Small intestine (tissue), 7 donors: ENCODE results near the gene NFE2L1. TPM values are rescaled to one million over a fixed set of nuclear protein-coding genes. Genes with fewer than 3 reads are reported as not detected.
"Not testable (repeated sequence)": the region's sequence is repeated elsewhere in the genome, so short reads cannot be mapped to it uniquely, and the experiment has no call there.

Experiments
- DNase-seq, 2 donors: peaks; one replicate each; pipeline versions ENCODE4 v3.0.0 to v3.0.0-alpha.2; 2013
- FAIRE-seq: peaks from 2 replicates; lab custom pipeline; 2012; peaks lifted over from hg19 to GRCh38; lab: Jason Lieb, UNC
- H3K27ac ChIP-seq, 3 donors: one replicate each; pipeline ENCODE4 v1.5.1; 2013; ENCODE audit warnings: low read length in 2 of 3, mild to moderate bottlenecking in 2 of 3, control low read depth in 1 of 3, inconsistent platforms in 1 of 3, low read depth in 1 of 3, moderate library complexity in 1 of 3
- H3K27me3 ChIP-seq, 3 donors: one replicate each; pipeline ENCODE4 v1.6.1; 2013; ENCODE audit warnings: low read length in 3 of 3, inconsistent platforms in 1 of 3; ENCODE audit not compliant: control insufficient read depth in 3 of 3, insufficient read depth in 3 of 3
- H3K36me3 ChIP-seq, 3 donors: one replicate each; pipeline ENCODE4 v1.6.1; 2013; ENCODE audit warnings: low read length in 3 of 3, inconsistent platforms in 1 of 3, low read depth in 1 of 3, mild to moderate bottlenecking in 1 of 3, moderate library complexity in 1 of 3; ENCODE audit not compliant: control insufficient read depth in 3 of 3, insufficient read depth in 2 of 3
- H3K4me1 ChIP-seq, 3 donors: one replicate each; pipeline ENCODE4 v1.6.1; 2013; ENCODE audit warnings: low read length in 2 of 3, inconsistent platforms in 1 of 3, low read depth in 1 of 3, mild to moderate bottlenecking in 1 of 3, moderate library complexity in 1 of 3; ENCODE audit not compliant: control insufficient read depth in 3 of 3, insufficient read depth in 2 of 3
- H3K4me3 ChIP-seq, 3 donors: one replicate each; pipeline ENCODE4 v1.5.1; 2013; ENCODE audit warnings: low read length in 3 of 3, control low read depth in 1 of 3, inconsistent platforms in 1 of 3, low read depth in 1 of 3, mild to moderate bottlenecking in 1 of 3, moderate library complexity in 1 of 3
- H3K9me3 ChIP-seq, 2 donors: one replicate each; pipeline ENCODE4 v1.6.1; 2013; ENCODE audit warnings: low read depth in 1 of 2, low read length in 1 of 2; ENCODE audit not compliant: control insufficient read depth in 2 of 2, insufficient read depth in 1 of 2
- WGBS, 3 donors: extraction: QIAGEN DNeasy Blood & Tissue Kit; methylation state at CpG; one replicate each; pipeline ENCODE4 v1.1.7; 2013; 5-methylcytosine and 5-hydroxymethylcytosine counted together
- polyA plus RNA-seq, 4 donors: library from polyadenylated mRNA; stranded (reverse) in 3 of 4; unstranded in 1 of 4; fragments of 200-250 nt in 3 of 4; fragments of 120-200 nt in 1 of 4; gene quantifications; one replicate each; pipeline versions ENCODE4 v1.2.1 to v1.2.3, GENCODE V29; 2013
- donor health status: healthy with polysubstance abuse.
- donor health status: control.
- donor health status: control.
- donor health status: Bipolar disorder and iron deficiency.
- donor health status: healthy.

NFE2L1 gene
- polyA plus RNA-seq, 4 donors, result 52.1 to 110 (median 74.6) TPM

- Histone ChIP-seq H3K36me3 (no peaks in the 10 kb centered on the region), H3K27me3 (peaks cover 0 to 54% (median 12%) of the 10 kb centered on the region in 3 donors), H3K27ac (no peak overlapping the region), H3K4me1 (peaks cover 0 to 9% (median 0%) of the 10 kb centered on the region in 3 donors), H3K4me3 (no peak overlapping the region), H3K9me3 (no peaks in the 10 kb centered on the region)
- WGBS, 3 donors, result 78 to 86% (median 78%) methylated on average over 2 of the region's 2 CpGs
- FAIRE-seq, result no peak
- no peak for DNase-seq
Measured at GRCh38 chr17:48016112-48016511, 32.0 kb upstream of the NFE2L1 start.

DNA sequence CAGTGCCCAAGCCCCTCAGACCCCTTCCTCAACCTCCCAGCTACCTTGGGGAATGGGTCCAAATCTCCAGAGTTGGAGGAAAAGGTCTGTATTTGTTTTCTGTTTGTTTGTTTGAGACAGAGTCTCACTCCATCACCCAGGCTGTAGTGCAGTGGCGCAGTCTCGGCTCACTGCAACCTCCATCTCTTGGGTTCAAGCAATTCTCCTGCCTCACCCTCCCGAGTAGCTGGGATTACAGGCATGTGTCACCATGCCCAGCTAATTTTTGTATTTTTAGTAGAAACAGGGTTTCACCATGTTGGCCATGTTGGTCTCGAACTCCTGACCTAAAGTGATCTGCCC is 30.4 kb upstream of the NFE2L1 start:
- WGBS, 3 donors, result 87 to 88% (median 87%) methylated on average over 4 of the region's 4 CpGs
- Histone ChIP-seq H3K27me3 (peaks cover 0 to 54% (median 12%) of the 10 kb centered on the region in 3 donors), H3K27ac (peak overlapping the region in 1 of 3 donors; percentile 11)
- not testable (repeated sequence) for H3K4me1 ChIP-seq, FAIRE-seq, H3K36me3 ChIP-seq, DNase-seq, H3K4me3 ChIP-seq, H3K9me3 ChIP-seq

DNA sequence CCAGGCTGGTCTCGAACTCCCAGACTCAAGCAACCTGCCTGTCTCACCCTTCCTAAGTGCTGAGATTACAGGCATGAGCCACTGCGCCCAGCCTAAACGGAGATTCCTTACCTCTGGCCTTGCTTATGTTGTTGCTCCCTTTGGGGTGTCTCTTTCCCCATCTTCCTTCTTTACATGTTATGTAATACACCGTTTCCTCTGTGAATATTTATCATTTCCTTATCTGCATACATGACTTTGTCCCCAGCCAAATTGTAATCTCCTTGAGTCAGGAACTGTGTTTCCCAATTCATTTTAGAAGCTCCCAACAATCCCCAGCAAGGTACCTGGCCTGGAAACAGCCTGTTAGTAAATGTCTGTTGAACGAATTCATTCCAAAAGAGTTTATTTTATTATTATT is 26.2 kb upstream of the NFE2L1 start:
- no peaks in the 10 kb centered on the region for H3K36me3 ChIP-seq
- no peak overlapping the region for H3K27ac ChIP-seq
- H3K27me3 ChIP-seq, result peaks cover 0 to 63% (median 0%) of the 10 kb centered on the region in 3 donors
- 52 to 66% (median 55%) methylated on average over 5 of the region's 5 CpGs for WGBS, 3 donors
- H3K4me1 ChIP-seq, result peaks cover 0 to 31% (median 4%) of the 10 kb centered on the region in 3 donors
- no peaks in the 10 kb centered on the region for H3K9me3 ChIP-seq
- no peak overlapping the region for H3K4me3 ChIP-seq
- FAIRE-seq (no peak), DNase-seq (no peak)

DNA sequence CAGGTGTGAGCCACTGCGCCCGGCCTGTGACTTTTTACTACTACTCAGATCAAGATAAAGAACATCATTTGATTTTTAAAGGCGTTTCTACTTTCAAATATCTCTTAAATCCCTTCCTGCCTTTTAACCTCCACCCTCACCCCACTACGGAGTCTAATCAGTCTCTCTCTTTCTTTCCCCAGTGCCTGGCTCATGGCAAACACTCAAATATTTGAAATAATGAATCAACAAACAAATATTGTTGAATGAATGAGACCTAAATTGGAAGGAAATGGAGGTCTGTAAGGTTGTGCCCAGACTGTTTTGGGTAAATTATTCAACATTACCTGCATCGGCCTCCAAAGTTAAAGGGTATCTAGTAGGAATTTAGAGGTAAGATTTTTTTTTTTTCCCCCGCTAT is 25.3 kb upstream of the NFE2L1 start:
- H3K27me3 ChIP-seq, result peaks cover 0 to 63% (median 0%) of the 10 kb centered on the region in 3 donors
- H3K36me3 ChIP-seq, result no peaks in the 10 kb centered on the region
- no peaks in the 10 kb centered on the region for H3K9me3 ChIP-seq
- H3K27ac ChIP-seq, result no peak overlapping the region
- DNase-seq (no peak), FAIRE-seq (no peak)
- H3K4me3 ChIP-seq, result no peak overlapping the region
- peaks cover 0 to 31% (median 4%) of the 10 kb centered on the region in 3 donors for H3K4me1 ChIP-seq
- WGBS, 3 donors, result 17 to 43% (median 39%) methylated on average over 6 of the region's 6 CpGs

GRCh38 chr17:48023400-48024148 is 24.6 kb upstream of the NFE2L1 start:
- no peak for FAIRE-seq
- H3K27me3 ChIP-seq, result peaks cover 0 to 63% (median 0%) of the 10 kb centered on the region in 3 donors
- peaks cover 0 to 31% (median 4%) of the 10 kb centered on the region in 3 donors for H3K4me1 ChIP-seq
- no peaks in the 10 kb centered on the region for H3K36me3 ChIP-seq
- 1 to 5% (median 2%) methylated on average over 43 to 54 of the region's 54 CpGs for WGBS, 3 donors
- H3K27ac ChIP-seq, result peak overlapping the region in 1 of 3 donors; percentile 13
- peak; percentile 63 to 68 for DNase-seq
- H3K4me3 ChIP-seq, result peak overlapping the region in 1 of 3 donors; percentile 46
- no peaks in the 10 kb centered on the region for H3K9me3 ChIP-seq

DNA sequence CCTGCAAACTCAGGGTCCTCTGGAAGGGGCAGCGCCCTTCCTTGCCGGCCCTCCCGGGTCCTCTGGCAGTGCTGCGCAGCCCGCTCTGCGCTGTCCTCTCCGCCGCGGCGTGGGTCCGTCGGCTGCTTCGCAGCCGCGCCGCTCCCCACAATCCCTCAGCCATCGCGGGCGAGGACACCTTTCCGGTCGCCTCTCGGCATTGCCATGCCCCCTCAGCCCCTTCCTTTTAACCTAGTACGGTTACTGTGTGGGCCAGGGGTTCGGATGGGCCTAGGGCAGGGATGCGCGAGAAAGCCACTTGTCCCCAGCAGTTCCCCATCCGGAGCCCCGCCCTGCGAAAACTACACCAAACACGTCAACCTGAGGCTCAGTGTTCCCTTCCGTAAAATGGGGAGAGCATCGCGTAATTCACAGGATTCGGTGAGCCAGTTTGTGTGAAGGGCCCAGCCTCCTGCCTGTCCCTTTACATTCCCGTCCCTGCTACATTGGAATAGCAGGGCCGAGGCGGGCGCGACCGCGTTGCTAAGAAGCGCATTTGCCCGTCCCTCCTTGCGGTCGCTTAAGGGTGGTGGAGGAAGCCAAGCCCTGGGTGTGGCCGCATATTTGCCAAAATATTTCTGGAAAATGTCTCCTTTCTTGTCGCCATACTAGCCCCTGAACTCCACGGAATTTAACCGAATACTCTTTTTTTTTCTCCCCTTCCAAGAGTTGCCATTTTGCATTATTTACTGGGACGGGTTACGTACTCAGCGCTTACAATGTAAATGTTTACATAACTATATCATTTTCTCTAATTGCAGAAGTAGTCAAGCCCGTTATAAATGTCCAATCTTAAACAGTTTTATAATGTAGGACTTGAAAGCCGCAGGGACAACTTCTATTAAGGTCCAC is 23.8 kb upstream of the NFE2L1 start:
- Histone ChIP-seq H3K27ac (no peak overlapping the region), H3K27me3 (peaks cover 0 to 54% (median 0%) of the 10 kb centered on the region in 3 donors), H3K36me3 (no peaks in the 10 kb centered on the region), H3K4me3 (peak overlapping the region in 2 of 3 donors; percentile 2 to 46), H3K9me3 (no peaks in the 10 kb centered on the region), H3K4me1 (peaks cover 0 to 31% (median 4%) of the 10 kb centered on the region in 3 donors)
- DNase-seq (peak in 1 of 2 donors; percentile 41), FAIRE-seq (no peak)
- WGBS, 3 donors, result 1% methylated on average over 53 to 54 of the region's 54 CpGs

DNA sequence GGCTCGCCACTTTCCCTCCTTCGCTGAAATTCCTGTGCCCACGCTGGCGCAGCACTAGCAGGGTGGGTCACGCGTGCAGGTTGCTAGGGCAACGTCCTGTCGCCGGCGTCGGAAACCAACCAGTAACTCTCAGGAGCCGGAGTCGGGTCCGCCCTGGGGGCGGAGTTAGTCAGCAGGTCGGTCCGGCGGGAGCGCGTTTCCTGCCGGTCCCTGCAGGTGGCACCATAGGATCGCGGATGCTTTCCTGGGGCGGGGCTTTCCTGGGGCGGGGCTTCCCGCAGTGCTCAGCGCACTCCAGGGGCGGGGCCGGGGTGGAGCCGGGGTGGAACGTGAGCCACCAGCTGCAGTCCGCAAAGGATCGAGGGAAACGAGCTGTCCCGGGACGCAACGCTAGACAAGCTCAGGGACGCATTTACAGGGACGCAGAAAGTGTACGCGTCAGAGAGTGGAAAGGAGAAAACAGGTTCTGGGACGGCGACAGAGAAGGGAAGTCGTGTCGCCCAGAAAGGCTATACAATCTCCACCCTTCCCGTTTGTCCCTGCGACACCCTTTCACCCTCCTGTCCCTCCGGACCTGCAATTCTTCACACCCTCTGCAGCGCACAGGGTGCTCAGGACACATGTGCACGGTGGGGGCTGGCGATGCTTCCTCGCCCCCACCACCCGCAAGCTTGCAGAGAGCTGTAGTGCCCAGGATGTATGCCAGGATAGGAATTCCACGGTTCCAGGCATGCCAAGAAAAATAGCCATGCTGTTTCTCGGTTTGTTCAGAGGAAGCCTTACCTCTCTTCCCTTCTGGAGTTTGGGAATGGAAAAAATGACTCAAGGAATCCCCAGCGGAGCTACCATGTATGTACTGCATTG is 22.9 kb upstream of the NFE2L1 start:
- H3K4me3 ChIP-seq, result peak overlapping the region in 2 of 3 donors; percentile 41 to 53
- H3K27ac ChIP-seq, result peak overlapping the region in 1 of 3 donors; percentile 55
- H3K9me3 ChIP-seq, result no peaks in the 10 kb centered on the region
- FAIRE-seq (no peak), DNase-seq (peak; percentile 94 to 97)
- no peaks in the 10 kb centered on the region for H3K36me3 ChIP-seq
- peaks cover 0 to 31% (median 4%) of the 10 kb centered on the region in 3 donors for H3K4me1 ChIP-seq
- H3K27me3 ChIP-seq, result peaks cover 0 to 52% (median 0%) of the 10 kb centered on the region in 3 donors
- WGBS, 3 donors, result 1% methylated on average over 55 to 56 of the region's 56 CpGs
